HT-29 (cell line): ENCODE measurements around the gene STEEP1. TPM values are rescaled to one million over a fixed set of nuclear protein-coding genes. Genes with fewer than 3 reads are reported as not detected.
"Not testable (repeated sequence)": the region's sequence is repeated elsewhere in the genome, so short reads cannot be mapped to it uniquely, and the experiment has no call there.

ENCODE experiments used
- DNase-seq: peaks from one replicate; pipeline ENCODE4 v3.0.0-alpha.2; 2015; ENCODE audit warnings: low spot score
- total RNA-seq: library from RNA; depleted of rRNA; stranded (reverse); fragments of >200 nt; shearing (Covaris generic); gene quantifications from 2 replicates; pipeline ENCODE4 v1.2.3, GENCODE V29; 2014

Gene STEEP1
- total RNA-seq, 1 experiment from 2014 or later, result 38.3 TPM

DNA sequence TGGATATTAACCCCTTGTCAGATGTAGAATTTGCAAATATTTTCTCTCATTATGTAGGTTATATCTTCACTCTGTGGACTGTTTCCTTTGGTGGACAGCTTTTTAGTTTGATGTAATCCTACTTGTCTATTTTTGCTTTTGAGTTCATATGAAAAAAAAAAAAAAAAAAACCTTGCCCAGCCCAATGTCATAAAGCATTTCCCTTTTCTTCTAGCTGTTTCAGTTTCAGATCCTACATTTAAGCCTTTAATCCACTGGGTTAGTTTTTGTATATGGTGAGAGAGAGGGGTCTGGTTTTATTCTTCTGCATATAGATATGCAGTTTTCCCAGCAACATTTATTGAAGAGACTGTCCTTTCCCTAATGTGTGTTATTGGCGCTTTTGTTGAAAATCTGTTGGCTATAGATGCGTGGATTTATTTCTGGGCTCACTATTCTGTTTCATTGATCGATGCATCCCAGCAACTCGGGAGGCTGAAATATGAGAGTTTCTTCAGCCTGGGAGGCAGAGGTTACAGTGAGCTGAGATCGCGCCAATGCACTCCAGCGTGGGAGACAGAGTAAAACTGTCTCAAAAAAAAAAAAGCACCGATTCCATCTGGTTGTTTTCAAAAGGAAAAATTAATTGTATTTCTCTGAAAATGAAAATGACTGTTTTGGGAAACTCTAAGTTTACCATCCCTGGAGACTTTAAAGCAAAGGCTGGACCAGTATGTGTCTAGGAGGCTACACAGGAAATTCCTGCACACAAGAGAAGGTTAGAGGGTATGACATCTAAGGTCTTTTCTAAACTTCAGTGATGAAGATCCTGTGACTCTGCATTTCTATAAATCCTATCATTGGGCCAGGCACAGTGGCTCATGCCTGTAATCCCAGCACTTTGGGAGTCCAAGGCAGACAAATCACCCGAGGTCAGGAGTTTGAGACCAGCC, 35.6 kb downstream of the STEEP1 start:
- no peak for DNase-seq

DNA sequence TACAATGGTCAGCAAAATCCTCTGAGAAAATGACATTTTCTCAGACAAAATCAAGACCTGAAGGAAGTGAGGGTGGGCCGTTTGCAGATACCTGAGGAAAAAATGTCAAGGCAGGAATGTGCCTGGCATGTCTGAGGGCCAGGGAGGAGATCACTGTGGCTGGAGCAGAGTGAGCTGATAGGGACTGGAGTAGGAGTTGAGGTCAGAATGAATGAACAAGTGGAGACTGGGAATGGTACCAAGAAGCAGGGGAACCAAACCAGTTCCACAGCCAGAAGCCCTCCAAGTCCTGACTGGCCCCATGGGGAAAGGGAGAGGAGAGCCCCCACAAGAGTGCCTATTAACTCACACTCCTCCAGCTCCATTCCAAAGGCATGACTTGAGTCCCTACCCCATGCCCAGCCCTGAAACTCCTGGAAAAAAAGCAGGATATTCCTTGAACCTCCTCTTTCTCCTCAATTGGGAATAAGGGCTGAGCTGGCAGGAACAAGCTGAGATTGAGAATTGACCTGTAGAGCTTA, 41.5 kb downstream of the STEEP1 start:
- DNase-seq, result no peak

DNA sequence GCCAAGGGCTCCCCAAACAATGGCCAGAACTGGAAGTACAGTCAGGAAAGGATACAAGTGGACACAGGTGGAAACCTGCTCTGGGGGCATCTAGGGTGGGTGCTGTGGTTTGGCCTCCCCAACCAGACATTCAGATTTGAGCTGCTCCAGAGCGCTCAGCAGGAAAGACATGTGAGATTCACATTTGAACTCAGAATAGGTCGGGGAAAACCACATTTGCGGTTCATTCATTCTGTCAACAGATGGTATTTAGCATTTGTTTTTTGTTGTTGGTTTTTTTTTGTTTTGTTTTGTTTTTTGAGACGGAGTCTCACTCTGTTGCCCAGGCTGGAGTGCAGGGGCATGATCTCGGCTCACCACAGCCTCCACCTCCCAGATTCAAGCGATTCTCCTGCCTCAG, 44.0 kb downstream of the STEEP1 start:
- DNase-seq, result no peak

DNA sequence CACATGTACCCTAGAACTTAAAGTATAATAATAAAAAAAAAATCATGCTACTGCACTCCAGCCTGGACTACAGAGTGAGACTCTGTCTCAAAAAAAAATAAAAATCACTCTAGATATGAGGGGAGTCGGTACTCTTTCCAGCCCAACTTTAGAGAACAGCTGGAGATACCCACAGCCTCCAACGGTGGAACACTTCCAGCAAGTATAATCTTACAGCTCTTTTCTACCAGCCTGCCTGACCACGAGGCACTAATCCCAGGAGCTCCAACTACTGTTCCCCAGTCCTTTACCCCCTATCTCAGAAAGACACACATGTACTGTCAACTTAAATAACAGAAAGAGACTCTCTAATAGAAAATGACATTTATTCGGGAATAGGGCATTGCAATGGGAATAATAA, 46.8 kb downstream of the STEEP1 start:
- DNase-seq, result no peak

DNA sequence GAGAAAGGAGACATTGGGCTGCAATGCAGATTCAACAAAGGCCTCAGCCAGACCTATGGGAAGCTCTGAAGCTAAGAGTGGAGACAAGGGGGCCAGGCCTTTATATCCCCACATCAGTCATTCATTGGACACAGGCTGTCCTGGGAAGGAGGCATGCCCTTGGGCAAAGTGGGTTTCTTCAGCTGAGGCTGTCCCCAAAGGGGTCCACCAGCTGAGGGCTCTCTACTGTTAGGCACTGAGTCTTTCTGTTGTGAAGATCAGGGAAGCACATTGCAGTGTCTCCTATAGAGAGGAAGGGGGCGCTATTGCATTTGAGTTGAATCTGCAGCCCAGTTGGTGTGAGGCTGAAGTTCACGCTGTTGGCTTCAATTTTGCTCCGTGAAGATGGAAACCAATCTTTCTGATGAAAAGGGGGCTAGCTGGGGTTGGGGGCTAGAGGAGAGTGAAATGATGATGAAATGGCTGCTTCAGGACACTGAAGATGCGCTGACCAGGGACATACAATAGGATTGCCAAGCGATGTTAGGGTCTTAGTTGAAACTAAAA, 49.0 kb downstream of the STEEP1 start:
- peak; percentile 65 for DNase-seq

DNA sequence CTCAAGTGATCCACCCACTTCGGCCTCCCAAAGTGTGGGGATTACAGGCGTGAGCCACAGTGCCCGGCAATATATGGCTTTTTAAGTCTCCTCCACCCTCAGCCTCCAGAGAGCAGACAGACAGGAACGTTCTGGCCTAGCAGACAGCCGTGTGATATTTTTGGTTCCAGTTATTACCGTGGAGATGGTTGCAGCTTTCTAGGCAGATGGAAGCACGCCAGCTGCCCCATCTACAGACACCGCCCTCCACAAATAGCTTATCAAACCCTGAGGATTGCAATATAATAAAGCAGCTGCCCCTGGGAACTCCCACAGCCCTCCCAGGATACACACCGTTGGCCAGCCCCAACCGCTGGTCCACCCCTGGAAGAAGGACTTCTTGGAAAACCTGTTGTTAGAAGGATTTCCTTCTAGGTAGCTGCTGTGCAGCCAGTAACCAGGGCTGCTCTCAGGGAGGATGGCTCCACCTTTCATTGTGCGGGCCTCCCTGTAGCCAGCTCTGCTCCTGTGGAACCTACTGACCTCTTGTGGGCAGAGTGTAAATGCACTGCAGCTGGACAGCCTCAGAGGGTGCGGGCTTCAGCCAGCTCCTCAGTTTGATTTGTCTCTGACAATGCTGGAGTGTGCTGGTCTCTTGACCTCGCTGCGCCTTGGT, 52.9 kb downstream of the STEEP1 start:
- peak; percentile 92 for DNase-seq

DNA sequence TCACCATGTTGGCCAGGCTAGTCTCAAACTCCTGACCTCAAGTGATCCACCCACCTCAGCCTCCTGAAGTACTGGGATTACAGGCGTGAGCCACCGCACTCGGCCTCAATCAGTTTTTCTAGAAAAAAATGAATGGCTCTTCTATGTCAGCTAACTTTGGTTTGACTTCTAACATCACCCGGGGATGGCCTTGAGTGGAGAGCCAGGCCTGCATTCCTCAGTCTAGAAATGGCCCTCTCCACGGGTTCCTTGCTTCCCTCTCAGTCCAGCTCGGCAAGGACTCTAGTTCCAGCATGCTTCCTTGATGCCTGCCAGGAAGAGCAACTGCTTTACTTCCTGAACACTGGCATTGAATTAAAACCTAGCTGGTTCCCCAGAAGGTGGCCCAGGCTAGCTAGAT, 58.0 kb downstream of the STEEP1 start:
- DNase-seq, result no peak

DNA sequence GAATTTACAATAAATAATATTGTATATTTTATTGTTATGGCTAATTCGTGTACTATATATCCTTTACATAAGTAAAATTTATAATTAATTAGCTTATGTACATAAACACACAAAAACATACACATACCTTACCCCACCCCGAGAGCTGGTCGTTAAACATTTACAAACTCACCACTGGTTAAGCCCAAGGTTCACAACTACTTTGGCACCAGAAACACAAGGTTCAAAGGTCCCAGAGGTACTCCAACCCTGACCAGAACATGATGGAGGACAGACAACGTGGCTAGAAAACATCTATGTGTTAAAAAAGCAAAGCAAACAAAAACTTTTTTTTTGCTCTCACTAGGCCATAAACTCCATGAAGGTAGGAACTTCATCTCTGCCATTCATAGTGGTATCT, 59.3 kb downstream of the STEEP1 start:
- peak; percentile 42 for DNase-seq

DNA sequence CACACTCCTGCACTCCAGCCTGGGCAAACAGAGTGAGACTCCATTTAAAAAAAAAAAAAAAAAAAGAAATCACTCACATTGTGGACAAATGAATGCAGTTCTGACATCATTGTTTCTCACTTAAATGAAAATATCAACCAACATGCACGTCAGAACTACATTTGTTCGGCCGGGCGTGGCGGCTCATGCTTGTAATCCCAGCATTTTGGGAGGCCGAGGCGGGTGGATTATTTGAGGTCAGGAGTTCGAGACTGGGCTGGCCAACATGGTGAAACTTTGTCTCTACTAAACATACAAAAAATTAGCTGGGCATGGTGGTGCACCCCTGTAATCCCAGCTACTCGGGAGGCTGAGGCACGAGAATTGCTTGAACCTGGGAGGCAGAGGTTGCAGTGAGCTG, 60.1 kb downstream of the STEEP1 start:
- not testable (repeated sequence) for DNase-seq

DNA sequence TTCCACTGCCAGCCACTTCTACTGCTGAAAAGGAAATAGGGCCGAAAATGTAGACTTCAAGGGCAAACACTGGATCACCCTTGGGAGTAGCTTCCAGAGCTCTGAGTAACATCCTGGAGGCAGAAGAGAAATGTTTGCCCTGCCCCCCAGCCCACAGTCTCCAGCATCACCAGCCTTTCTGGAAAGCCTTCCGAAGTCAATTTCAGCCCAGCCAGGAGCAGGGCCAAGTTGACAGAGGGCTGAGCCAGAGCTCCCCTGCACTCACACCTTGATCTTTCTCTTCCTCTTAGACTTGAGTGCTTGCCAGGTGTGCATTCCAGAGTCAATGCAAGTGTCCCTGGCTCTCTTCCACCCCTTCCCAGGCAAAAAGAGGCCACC, 61.7 kb downstream of the STEEP1 start:
- DNase-seq, result peak; percentile 89

DNA sequence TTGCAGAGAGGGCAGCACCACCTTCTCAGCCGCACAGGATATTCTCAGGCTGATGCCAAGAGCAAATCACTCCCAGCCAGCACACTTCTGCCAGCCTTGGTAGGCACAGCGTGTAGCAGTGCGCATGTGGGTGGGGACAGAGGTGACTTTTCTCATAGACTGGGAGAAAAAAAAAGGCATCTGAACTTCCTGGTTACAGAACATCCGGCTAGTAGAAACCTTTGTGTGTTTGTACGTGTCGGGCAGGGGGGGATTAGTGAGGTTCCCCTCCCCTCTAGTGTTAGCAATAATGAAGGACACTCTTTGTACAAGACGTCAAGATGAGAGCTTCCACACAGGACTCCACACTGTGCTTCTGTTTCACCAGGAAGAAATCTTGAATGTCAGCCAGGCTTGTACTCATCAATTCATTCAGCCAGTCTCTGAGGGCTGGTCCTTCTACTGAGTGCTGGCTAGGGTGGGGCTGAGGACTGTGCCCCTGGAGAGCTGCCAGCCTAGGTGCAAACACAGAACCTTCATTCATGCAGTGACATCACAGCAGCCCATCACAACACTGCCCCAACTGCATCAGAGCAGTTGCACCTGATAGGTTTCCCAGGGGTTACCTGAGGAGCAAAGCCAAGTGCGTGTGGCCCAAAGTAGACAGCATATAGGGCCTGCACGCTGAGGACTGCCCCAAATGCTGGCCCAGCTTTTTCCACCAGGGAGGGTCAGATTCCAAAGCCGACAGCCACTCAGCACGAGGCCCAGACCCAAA, 62.3 kb downstream of the STEEP1 start:
- DNase-seq, result peak; percentile 93

DNA sequence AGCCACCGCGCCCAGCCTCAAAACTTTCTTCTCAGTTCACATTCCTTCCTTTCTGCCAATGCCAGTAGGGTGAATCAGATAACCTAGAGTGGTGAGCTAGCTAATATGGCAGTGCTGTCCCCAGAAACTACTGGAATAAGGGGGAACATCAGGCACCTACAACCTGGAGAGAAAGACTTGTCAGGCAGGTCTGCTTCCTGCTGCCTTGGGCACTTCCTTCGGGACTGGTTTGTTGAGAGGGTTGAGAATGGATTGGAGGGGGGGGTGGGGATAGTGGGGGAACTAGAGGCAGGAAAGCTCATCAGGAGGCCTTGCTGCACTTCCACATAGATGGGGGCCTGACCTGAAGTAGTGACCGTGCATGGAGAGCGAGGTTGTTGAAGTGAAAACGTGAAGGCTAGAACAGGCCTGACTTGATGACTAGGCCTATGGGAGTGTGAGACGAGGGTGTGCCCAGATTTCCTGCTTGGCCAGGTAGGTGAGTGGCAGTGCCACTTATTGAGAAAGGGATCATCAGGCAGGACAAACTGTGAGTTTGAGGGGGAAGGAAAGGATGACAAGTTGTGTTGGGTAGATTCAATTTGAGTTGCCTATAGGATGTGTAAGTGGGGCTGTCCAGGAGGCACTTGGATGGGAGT, 63.6 kb downstream of the STEEP1 start:
- peak; percentile 50 for DNase-seq

DNA sequence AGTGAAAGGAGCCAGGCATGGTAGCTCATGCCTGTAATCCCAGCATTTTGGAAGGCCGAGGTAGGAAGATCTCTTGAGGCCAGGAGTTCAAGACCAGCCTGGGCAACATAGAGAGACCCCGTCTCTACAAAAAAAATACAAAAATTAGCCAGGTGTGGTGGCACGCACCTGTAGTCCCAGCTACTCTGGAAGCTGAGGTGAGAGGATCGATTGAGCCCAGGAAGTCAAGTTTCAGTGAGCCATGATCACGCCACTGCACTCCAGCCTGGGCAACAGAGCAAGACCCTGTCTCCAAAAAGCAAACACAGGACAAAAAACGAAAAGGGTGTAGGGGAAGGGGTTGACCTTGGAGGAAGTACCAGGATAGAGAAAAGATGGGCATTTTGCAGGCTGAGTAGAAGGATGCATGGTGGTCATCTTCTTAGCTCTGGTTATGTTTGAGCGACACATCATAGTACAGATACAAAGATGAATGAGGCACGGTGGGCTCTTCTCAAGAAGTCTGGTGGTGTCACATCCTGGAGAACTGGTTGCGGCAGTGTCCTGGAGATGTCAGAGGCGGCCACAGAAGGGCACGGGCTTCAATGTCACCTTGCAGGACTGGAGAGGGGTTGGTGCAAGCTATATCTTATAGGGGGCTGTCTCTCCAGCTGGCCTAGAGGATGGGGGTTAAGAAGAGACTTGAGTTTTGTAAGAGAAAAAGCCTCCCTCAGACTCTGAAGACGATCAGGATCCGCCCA, 65.0 kb downstream of the STEEP1 start:
- DNase-seq, result no peak

DNA sequence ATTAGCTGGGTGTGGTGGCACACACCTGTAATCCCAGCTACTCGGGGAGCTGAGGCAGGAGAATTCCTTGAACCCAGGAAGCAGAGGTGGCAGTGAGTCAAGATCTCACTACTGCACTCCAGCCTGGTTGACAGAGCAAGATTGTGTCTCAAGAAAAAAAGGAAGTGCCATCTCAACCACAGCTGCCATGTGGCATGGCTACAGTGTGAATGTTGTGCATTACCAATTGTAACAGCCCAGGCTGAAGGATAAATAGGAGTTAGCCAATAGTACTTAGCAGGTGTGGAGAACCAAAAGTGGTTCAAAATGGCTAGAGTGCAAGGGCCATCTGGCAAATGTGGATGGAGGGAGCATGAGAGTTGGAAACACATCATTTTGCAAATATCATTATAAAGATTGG, 68.0 kb downstream of the STEEP1 start:
- no peak for DNase-seq

DNA sequence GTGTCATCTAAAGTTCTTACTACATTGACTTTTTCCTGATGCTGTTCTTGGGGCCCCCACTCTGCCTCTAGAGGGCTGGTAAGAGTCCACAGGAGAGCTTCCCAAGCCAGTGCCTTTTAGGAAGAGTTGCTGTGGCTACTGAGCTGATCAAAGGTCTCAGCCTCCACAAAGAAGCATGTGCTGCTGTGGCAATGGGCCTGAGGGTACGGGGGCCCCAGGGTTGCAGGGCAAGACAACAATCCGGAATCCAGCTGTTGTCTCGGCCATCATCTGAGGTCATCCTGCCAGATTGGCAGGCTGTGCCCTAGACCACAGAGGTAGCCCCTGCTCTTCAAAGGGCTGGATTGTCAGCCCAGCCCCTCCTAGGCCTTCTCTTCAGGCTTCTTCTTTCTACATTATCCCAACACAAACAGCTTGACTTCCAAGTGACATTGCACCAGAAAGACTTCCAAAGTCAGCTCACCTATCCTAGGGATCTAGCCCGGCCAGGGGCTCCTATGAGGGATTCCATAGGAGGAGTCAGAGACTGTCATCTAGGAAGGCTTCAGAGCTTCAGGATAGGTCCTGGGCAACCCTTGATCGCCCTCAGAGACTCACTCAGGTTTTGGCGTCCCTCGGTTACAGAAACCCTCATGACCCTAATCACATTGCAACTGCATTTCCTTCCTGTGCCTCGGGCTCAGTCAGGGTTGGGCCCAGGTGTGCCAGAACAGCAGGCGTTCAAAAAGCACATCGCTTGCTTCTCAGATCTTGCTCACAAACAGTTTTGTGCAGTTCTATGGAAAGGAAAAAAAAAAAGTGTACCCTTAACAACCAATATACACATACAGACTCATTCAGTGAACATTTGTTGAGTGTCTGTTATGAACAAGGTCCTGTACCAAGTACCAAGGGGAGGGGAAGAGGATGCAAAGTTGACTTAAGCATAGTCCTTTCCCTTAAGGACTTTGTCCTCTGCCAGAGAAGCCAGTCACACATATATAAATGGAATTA, 69.2 kb downstream of the STEEP1 start:
- peak; percentile 37 for DNase-seq

DNA sequence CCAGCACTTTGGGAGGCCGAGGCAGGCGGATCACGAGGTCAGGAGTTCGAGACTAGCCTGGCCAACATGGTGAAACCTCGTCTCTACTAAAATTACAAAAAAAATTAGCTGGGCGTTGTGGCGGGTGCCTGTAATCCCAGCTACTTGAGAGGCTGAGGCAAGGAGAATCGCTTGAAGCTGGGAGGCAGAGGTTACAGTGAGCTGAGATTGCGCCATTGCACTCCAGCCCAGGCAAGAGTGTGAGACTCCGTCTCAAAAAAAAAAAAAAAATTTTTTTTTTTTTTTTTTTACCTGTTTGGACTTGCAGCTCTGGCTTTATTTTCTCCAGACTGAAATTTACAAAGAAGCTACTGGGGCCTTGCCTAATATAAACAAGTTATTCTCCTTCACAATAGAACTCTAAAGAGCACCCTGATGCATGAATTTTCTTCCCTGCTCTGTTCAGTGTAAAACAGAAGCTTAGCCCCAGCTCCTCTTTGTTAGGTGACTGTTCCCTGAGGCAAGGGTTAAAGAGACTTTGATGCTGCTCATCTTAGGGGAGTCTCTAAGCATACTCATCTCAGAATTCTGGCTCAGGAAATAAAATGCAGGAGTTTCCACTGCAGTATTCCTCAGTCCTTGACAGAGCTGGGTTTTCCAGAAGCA, 71.2 kb downstream of the STEEP1 start:
- DNase-seq, result not testable (repeated sequence)

DNA sequence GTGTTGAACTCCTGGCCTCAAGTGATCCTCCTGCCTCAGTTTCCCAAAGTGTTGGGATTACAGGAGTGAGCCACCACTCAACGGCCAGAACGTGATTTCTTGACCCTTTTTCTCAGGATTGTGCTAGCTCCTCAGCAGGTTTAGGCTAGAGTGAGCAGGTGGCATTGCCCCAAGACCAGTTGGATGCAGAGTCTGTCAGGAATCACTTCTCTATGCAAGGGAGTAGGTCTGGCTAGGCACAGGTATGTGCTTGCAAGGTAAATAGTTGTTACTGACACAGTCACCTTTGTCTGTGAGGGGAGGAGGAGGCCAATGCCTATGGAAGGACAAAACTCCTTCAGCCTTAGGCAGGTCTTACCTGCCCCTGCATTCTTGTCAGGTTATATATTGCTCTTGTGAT, 72.7 kb downstream of the STEEP1 start:
- no peak for DNase-seq

DNA sequence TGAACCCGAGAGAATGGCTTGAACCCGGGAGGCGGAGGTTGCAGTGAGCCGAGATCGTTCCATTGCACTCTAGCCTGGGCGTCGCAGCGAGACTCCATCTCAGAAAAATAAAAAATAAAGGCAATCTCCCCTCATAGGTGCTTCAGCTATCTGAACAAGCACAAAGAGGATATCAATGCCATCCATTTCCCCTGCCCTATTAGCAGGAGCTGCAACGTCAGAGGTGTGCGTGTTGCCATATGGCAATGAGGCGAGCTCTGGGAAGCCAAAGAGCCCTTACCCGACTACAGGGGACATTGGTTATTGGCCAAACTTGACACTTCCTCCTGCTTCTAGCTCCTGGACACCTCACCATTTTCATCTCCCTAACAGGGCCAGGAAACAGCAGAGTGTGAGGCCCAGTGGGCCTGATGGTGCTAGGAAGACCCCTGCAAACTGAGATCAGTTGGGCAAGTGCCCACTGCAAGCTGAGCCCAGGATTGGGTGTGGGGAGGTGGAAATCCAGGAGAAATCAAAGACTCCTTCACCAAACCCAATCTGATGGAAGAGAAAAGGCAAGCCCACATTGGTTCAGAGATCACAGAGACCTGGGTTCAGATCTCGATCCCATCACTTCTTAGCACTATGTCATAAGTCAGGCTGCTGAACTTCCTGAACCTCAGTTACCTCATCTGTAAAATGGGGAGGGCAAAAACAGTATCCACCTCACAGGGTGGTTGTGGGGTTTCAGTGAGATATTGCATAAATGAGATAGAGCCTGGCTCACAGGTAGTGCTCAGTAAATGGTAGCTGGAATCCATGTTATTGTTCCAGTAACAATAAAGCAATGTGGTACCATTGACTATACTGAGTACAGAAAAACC, 75.8 kb downstream of the STEEP1 start:
- no peak for DNase-seq
